Activated naive CD4-positive, alpha-beta T cell treated with anti-CD3 and anti-CD28 coated beads for 36 hours (primary cell): ENCODE results near the gene ARNT2. TPM values are rescaled to one million over a fixed set of nuclear protein-coding genes. Genes with fewer than 3 reads are reported as not detected.

ENCODE experiments used
- CTCF ChIA-PET: fragments of 350-600 bp; sonication (Branson Sonifier 250); formaldehyde crosslinking; loops from one replicate; lab custom pipeline; 2021; ENCODE audit warnings: antibody characterized with exemption; lab: Charles Lee
- DNase-seq: peaks from one replicate; pipeline ENCODE4 v3.0.0-alpha.2; 2020
- H3K27ac Mint-ChIP-seq: one replicate; pipeline ENCODE4 v1.8.0; 2021; ENCODE audit warnings: mild to moderate bottlenecking, mixed read lengths
- H3K27me3 Mint-ChIP-seq: one replicate; pipeline ENCODE4 v1.8.0; 2021; ENCODE audit warnings: low read depth, mixed read lengths
- H3K36me3 Mint-ChIP-seq: one replicate; pipeline ENCODE4 v1.8.0; 2021; ENCODE audit warnings: low read depth, mixed read lengths
- H3K4me1 Mint-ChIP-seq: one replicate; pipeline ENCODE4 v1.8.0; 2021; ENCODE audit warnings: low read depth, mixed read lengths
- H3K4me3 Mint-ChIP-seq: one replicate; pipeline ENCODE4 v1.8.0; 2021; ENCODE audit warnings: mild to moderate bottlenecking, moderate library complexity, mixed read lengths
- H3K9me3 Mint-ChIP-seq: one replicate; pipeline ENCODE4 v1.8.0; 2021; ENCODE audit warnings: mixed read lengths
- intact Hi-C: fragments of 100-400 bp; cut with micrococcal nuclease; formaldehyde crosslinking; loops from one replicate; pipeline ENCODE4 v1.15.1; 2023
- total RNA-seq, 2 experiments: library from RNA; stranded (reverse); gene quantifications; one replicate each; pipeline ENCODE4 v1.2.3, GENCODE V29; 2021

The ARNT2 gene
- total RNA-seq, 2 experiments from 2014 or later: 0.14 TPM; not detected in 1

DNA sequence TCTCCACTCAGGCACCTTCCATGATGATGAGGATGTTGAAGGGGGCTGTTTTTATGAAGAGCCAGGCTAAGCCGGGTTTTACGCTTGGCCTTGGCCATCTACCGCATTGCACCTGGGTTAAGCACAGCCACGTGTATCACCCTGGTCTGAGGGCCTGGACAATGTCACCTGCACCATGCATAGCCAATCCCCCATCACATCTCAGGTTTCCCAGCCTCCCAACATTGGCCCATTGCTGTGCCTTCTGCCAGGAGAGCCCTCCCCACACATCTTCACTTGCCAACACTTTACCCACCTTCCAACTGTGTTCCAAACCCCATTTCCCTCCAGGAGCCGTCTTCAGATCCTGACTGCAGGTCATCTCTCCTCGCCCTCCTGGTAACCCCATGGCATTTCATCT is 155.6 kb downstream of the ARNT2 start:
- CTCF ChIA-PET: no interaction called here
- no peak for DNase-seq
- intact Hi-C loops: loop anchor here (10.0 kb wide), 1 partner anchor 135 kb away; the partner anchor contains the start of gene ABHD17C
- H3K27ac Mint-ChIP-seq: no peak overlapping the region
- H3K4me3 Mint-ChIP-seq: no peak overlapping the region
- no peaks in the 10 kb centered on the region for H3K4me1 Mint-ChIP-seq
- peaks cover 15% of the 10 kb centered on the region for H3K27me3 Mint-ChIP-seq
- H3K9me3 Mint-ChIP-seq: no peaks in the 10 kb centered on the region
- no peaks in the 10 kb centered on the region for H3K36me3 Mint-ChIP-seq

- intact Hi-C loops: loop anchor here (10.0 kb wide), 1 partner anchor 134 kb away; the partner anchor contains the start of gene ABHD17C
- no peak for DNase-seq
- CTCF ChIA-PET: no interaction called here
- Mint-ChIP-seq H3K36me3 (no peaks in the 10 kb centered on the region), H3K27me3 (peaks cover 9% of the 10 kb centered on the region), H3K9me3 (no peaks in the 10 kb centered on the region), H3K27ac (no peak overlapping the region), H3K4me1 (no peaks in the 10 kb centered on the region), H3K4me3 (no peak overlapping the region)
These were observed 156.6 kb downstream of the ARNT2 start for GRCh38 chr15:80560601-80561400.

DNA sequence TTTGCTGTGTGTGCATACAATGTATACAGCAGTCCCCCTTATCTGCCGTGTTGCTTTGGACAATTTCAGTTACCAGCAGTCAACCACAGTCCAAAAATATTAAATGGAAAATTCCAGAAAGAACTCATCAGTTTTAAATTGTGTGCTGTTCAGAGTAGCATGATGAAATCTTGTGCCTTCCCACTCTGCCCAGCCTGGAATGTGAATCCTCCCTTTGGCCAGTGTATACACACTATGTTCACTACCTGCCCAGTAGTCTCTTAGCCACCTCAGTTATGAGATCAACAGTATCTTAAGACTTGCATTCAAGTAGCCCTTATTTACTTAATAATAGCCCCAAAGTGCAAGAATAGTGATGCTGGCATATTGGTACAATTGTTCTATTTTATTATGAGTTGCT is 157.3 kb downstream of the ARNT2 start:
- Mint-ChIP-seq H3K4me3 (no peak overlapping the region), H3K27me3 (peaks cover 11% of the 10 kb centered on the region), H3K27ac (no peak overlapping the region), H3K9me3 (no peaks in the 10 kb centered on the region), H3K36me3 (no peaks in the 10 kb centered on the region), H3K4me1 (no peaks in the 10 kb centered on the region)
- no peak for DNase-seq
- CTCF ChIA-PET: no interaction called here
- intact Hi-C loops: loop anchor here (10.0 kb wide), 1 partner anchor 133 kb away; the partner anchor contains the start of gene ABHD17C

- Mint-ChIP-seq H3K4me3 (no peak overlapping the region), H3K27ac (no peak overlapping the region), H3K27me3 (peaks cover 13% of the 10 kb centered on the region), H3K9me3 (no peaks in the 10 kb centered on the region), H3K4me1 (no peaks in the 10 kb centered on the region), H3K36me3 (no peaks in the 10 kb centered on the region)
- CTCF ChIA-PET: no interaction called here
- DNase-seq: no peak
- intact Hi-C loops: loop anchor here (10.0 kb wide), 1 partner anchor 133 kb away; the partner anchor contains the start of gene ABHD17C
These were observed 157.9 kb downstream of the ARNT2 start for GRCh38 chr15:80562033-80562432.

GRCh38 chr15:80562846-80563245 is 158.7 kb downstream of the ARNT2 start:
- DNase-seq: no peak
- H3K4me3 Mint-ChIP-seq: no peak overlapping the region
- intact Hi-C loops: loop anchor here (10.0 kb wide), 1 partner anchor 132 kb away; the partner anchor contains the start of gene ABHD17C
- H3K9me3 Mint-ChIP-seq: no peaks in the 10 kb centered on the region
- H3K27me3 Mint-ChIP-seq: peaks cover 14% of the 10 kb centered on the region
- no peaks in the 10 kb centered on the region for H3K4me1 Mint-ChIP-seq
- H3K27ac Mint-ChIP-seq: no peak overlapping the region
- H3K36me3 Mint-ChIP-seq: no peaks in the 10 kb centered on the region
- CTCF ChIA-PET: no interaction called here

DNA sequence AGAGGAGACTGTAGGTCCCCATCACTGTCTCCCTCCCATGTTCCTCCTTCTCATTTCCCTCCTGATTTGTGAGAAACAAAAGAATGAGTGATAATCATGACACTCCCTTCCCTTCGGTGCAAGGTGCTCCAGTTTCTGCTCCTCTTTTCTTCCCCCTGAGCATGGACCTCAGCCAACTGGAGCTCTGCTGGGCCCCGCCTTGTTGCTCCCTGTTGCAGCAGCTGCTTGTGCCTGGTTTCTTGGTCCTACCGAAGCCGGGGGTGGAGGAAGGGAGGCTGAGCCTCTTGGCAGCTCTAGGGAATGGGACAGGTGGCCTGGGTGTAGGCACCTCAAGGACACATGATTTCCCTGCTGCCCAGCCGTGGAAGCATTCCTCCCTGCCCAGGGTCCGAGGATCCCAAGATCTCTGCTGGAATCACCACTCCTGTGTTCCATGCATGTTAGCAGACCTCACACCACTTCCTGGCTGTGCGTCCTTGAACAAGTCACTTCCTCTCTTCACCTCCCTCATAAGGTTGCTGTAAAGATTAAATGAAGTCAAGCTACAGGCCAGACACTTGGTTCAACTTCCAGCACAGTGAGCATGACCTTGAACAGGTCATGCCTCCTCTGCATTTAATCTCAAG is 159.3 kb downstream of the ARNT2 start:
- no peaks in the 10 kb centered on the region for H3K9me3 Mint-ChIP-seq
- peaks cover 12% of the 10 kb centered on the region for H3K27me3 Mint-ChIP-seq
- H3K4me1 Mint-ChIP-seq: no peaks in the 10 kb centered on the region
- H3K27ac Mint-ChIP-seq: no peak overlapping the region
- CTCF ChIA-PET: interaction anchor here (0.6 kb wide), 1 partner anchor 267 kb away, joined by 4 read pairs; no protein-coding TSS in a partner anchor
- no peaks in the 10 kb centered on the region for H3K36me3 Mint-ChIP-seq
- intact Hi-C loops: loop anchor here (10.0 kb wide), 1 partner anchor 131 kb away; the partner anchor contains the start of gene ABHD17C
- H3K4me3 Mint-ChIP-seq: no peak overlapping the region
- DNase-seq: no peak

GRCh38 chr15:80564056-80564455 is 159.9 kb downstream of the ARNT2 start:
- Mint-ChIP-seq H3K4me3 (no peak overlapping the region), H3K9me3 (no peaks in the 10 kb centered on the region), H3K36me3 (no peaks in the 10 kb centered on the region), H3K27me3 (peaks cover 12% of the 10 kb centered on the region), H3K27ac (no peak overlapping the region), H3K4me1 (no peaks in the 10 kb centered on the region)
- intact Hi-C loops: loop anchor here (10.0 kb wide), 1 partner anchor 131 kb away; the partner anchor contains the start of gene ABHD17C
- CTCF ChIA-PET: interaction anchor here (0.6 kb wide), 1 partner anchor 266 kb away, joined by 4 read pairs; no protein-coding TSS in a partner anchor
- no peak for DNase-seq

GRCh38 chr15:80565398-80565797 is 161.2 kb downstream of the ARNT2 start:
- DNase-seq: no peak
- peaks cover 12% of the 10 kb centered on the region for H3K27me3 Mint-ChIP-seq
- no peak overlapping the region for H3K27ac Mint-ChIP-seq
- no peaks in the 10 kb centered on the region for H3K36me3 Mint-ChIP-seq
- no peaks in the 10 kb centered on the region for H3K4me1 Mint-ChIP-seq
- no peaks in the 10 kb centered on the region for H3K9me3 Mint-ChIP-seq
- intact Hi-C loops: loop anchor here (5.0 to 10.0 kb wide), 2 partner anchors 108 to 129 kb away; partner anchors contain the start of gene ABHD17C
- CTCF ChIA-PET: interaction anchor here (0.6 to 3.8 kb wide), 3 partner anchors 122 to 215 kb away, joined by 3 to 19 read pairs (median 3); partner anchors contain the start of gene CEMIP
- no peak overlapping the region for H3K4me3 Mint-ChIP-seq

GRCh38 chr15:80565988-80566387 is 161.8 kb downstream of the ARNT2 start:
- Mint-ChIP-seq H3K9me3 (no peaks in the 10 kb centered on the region), H3K36me3 (no peaks in the 10 kb centered on the region), H3K27me3 (peaks cover 12% of the 10 kb centered on the region), H3K27ac (no peak overlapping the region), H3K4me3 (no peak overlapping the region), H3K4me1 (no peaks in the 10 kb centered on the region)
- CTCF ChIA-PET: interaction anchor here (1.4 to 3.8 kb wide), 2 partner anchors 210 to 214 kb away, joined by 3 to 19 read pairs; partner anchors contain the start of gene CEMIP
- intact Hi-C loops: loop anchor here (5.0 to 10.0 kb wide), 2 partner anchors 109 to 129 kb away; partner anchors contain the start of gene ABHD17C
- no peak for DNase-seq

- Mint-ChIP-seq H3K4me3 (no peak overlapping the region), H3K36me3 (no peaks in the 10 kb centered on the region), H3K4me1 (no peaks in the 10 kb centered on the region), H3K9me3 (no peaks in the 10 kb centered on the region), H3K27me3 (peaks cover 12% of the 10 kb centered on the region), H3K27ac (no peak overlapping the region)
- CTCF ChIA-PET: interaction anchor here (0.8 to 3.8 kb wide), 8 partner anchors 12 to 402 kb away, joined by 3 to 34 read pairs (median 5); partner anchors contain the start of gene CEMIP
- DNase-seq: peak; percentile 46
- intact Hi-C loops: loop anchor here (1.0 to 10.0 kb wide), 4 partner anchors 110 to 403 kb away; partner anchors contain the start of gene ABHD17C
These were observed 163.6 kb downstream of the ARNT2 start for GRCh38 chr15:80567721-80568157.

DNA sequence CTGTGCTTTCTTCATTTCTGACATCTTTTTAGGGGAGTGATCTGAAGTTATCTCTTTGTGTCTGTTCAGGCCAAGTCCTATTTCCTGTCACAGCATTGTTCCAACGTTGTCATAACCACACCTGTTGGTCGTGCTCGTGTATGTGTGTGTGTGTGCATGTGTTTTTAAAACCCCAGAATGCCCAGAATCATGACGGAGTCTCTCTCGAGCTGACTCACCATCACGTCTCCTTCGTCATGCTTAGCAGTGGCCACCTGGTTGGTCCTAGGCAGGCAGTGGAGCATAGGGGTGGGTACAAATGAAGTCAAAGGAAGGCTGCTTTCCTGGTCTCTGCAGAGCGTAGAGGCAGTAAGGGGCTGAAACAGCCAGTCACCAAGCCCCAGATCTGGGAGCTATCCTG is 164.1 kb downstream of the ARNT2 start:
- H3K4me1 Mint-ChIP-seq: no peaks in the 10 kb centered on the region
- no peak for DNase-seq
- intact Hi-C loops: loop anchor here (5.0 to 10.0 kb wide), 2 partner anchors 111 to 127 kb away; partner anchors contain the start of gene ABHD17C
- no peaks in the 10 kb centered on the region for H3K9me3 Mint-ChIP-seq
- CTCF ChIA-PET: interaction anchor here (1.0 to 3.8 kb wide), 5 partner anchors 103 to 400 kb away, joined by 3 to 34 read pairs (median 7); partner anchors contain the start of gene CEMIP
- no peak overlapping the region for H3K4me3 Mint-ChIP-seq
- no peaks in the 10 kb centered on the region for H3K36me3 Mint-ChIP-seq
- H3K27ac Mint-ChIP-seq: no peak overlapping the region
- H3K27me3 Mint-ChIP-seq: peaks cover 12% of the 10 kb centered on the region
